DND-41 (cell line): Measurements from ENCODE around the gene SCLT1.

Experiments used
- CTCF ChIP-seq: IDR thresholded peaks from 2 replicates; pipeline ENCODE4 v1.5.1; 2012; ENCODE audit warnings: borderline replicate concordance, low read length, moderate library complexity, mild to moderate bottlenecking; ENCODE audit not compliant: poor library complexity, severe bottlenecking; ENCODE audit errors: extremely low read depth
- EZH2 ChIP-seq: IDR thresholded peaks from 3 replicates; pipeline ENCODE4 v1.6.1; 2012; ENCODE audit warnings: borderline replicate concordance, low read depth, mild to moderate bottlenecking, moderate library complexity, low read length, inconsistent platforms; ENCODE audit not compliant: severe bottlenecking

- no peak for TF ChIP-seq CTCF
- TF ChIP-seq EZH2 = no peak
Observed at GRCh38 chr4:128855621-128856020, 237.7 kb downstream of the SCLT1 start.
